HEK293 (cell line): ENCODE data around the gene VEGFC.

Experiments
- CTCF ChIA-PET: fragments of 350-600 bp; formaldehyde crosslinking; extraction: SDS; loops from one replicate; lab custom pipeline; 2021; ENCODE audit warnings: antibody characterized with exemption; lab: Yijun Ruan, JAX
- POLR2A ChIA-PET: fragments of 300-600 bp; formaldehyde crosslinking; extraction: SDS; loops from one replicate; lab custom pipeline; 2020; ENCODE audit warnings: antibody characterized with exemption, inconsistent platforms; lab: Yijun Ruan, JAX
- H3K27ac ChIP-seq: fragments of 200-500 bp; sonication (Bioruptor generic); 2 replicates; pipeline ENCODE4 v1.5.1; 2014; ENCODE audit warnings: low read depth, low read length, control low read depth, inconsistent platforms; ENCODE audit errors: extremely low read depth
- H3K36me3 ChIP-seq, 2 experiments: fragments of 200-500 bp in 1 of 2; sonication (Bioruptor generic) in 1 of 2; 1 replicate in 1 of 2; 2 replicates in 1 of 2; pipeline ENCODE4 v1.5.1; 2014 to 2017; ENCODE audit warnings: inconsistent platforms in 2 of 2, low read length in 2 of 2; ENCODE audit not compliant: control insufficient read depth in 2 of 2, insufficient read depth in 1 of 2
- H3K4me1 ChIP-seq: fragments of 200-500 bp; sonication (Bioruptor generic); 2 replicates; pipeline ENCODE4 v1.5.1; 2014; ENCODE audit warnings: mild to moderate bottlenecking, low read length, inconsistent platforms; ENCODE audit not compliant: control insufficient read depth, insufficient read depth
- H3K4me3 ChIP-seq: 2 replicates; pipeline ENCODE4 v1.5.1; 2011; ENCODE audit warnings: low read depth, mild to moderate bottlenecking, control low read depth, low read length, moderate library complexity
- H3K9me3 ChIP-seq: fragments of 200-500 bp; sonication (Bioruptor generic); 2 replicates; pipeline ENCODE4 v1.5.1; 2014; ENCODE audit warnings: low read depth, low read length, inconsistent platforms; ENCODE audit not compliant: control insufficient read depth, insufficient read depth
- BCL11A ChIP-seq: fragments of 450-650 bp; formaldehyde crosslinking; IDR thresholded peaks from 2 replicates; pipeline ENCODE4 v1.5.1; 2016; ENCODE audit warnings: low read depth, missing biosample characterization, missing genetic modification characterization
- GLI4 ChIP-seq: fragments of 450-650 bp; formaldehyde crosslinking; IDR thresholded peaks from 2 replicates; pipeline ENCODE4 v1.5.1; 2016; ENCODE audit warnings: missing biosample characterization, missing genetic modification characterization
- MYNN ChIP-seq: fragments of 450-650 bp; formaldehyde crosslinking; IDR thresholded peaks from 2 replicates; pipeline ENCODE4 v1.5.1; 2016; ENCODE audit warnings: missing biosample characterization, missing genetic modification characterization, borderline replicate concordance
- ZBTB8A ChIP-seq: fragments of 450-650 bp; formaldehyde crosslinking; IDR thresholded peaks from 2 replicates; pipeline ENCODE4 v1.5.1; 2016; ENCODE audit warnings: missing biosample characterization, missing genetic modification characterization
- ZIC2 ChIP-seq: fragments of 450-650 bp; formaldehyde crosslinking; IDR thresholded peaks from 2 replicates; pipeline ENCODE4 v1.5.1; 2016; ENCODE audit warnings: missing biosample characterization, missing genetic modification characterization
- ZNF221 ChIP-seq: fragments of 450-650 bp; formaldehyde crosslinking; IDR thresholded peaks from 2 replicates; pipeline ENCODE4 v1.5.1; 2017; ENCODE audit warnings: missing biosample characterization, missing genetic modification characterization, borderline replicate concordance
- ZNF274 ChIP-seq, 2 experiments: fragments of 200-500 bp in 1 of 2; fragments of 450-650 bp in 1 of 2; sonication (Bioruptor generic) in 1 of 2; formaldehyde crosslinking in 1 of 2; IDR thresholded peaks; 2 replicates each; pipeline versions ENCODE4 v1.5.1 to v1.6.1; 2014 to 2016; ENCODE audit warnings: borderline replicate concordance in 1 of 2, inconsistent platforms in 1 of 2, low read length in 1 of 2, missing biosample characterization in 1 of 2, missing genetic modification characterization in 1 of 2
- ZNF311 ChIP-seq: fragments of 450-650 bp; formaldehyde crosslinking; IDR thresholded peaks from 2 replicates; pipeline ENCODE4 v1.5.1; 2017; ENCODE audit warnings: missing biosample characterization, missing genetic modification characterization, borderline replicate concordance
- ZNF324 ChIP-seq: fragments of 450-650 bp; formaldehyde crosslinking; IDR thresholded peaks from 2 replicates; pipeline ENCODE4 v1.5.1; 2016; ENCODE audit warnings: missing biosample characterization, missing genetic modification characterization
- ZNF416 ChIP-seq: fragments of 450-650 bp; formaldehyde crosslinking; IDR thresholded peaks from 2 replicates; pipeline ENCODE4 v1.5.1; 2016; ENCODE audit warnings: missing biosample characterization, missing genetic modification characterization
- ZNF449 ChIP-seq: fragments of 450-650 bp; formaldehyde crosslinking; IDR thresholded peaks from 2 replicates; pipeline ENCODE4 v1.5.1; 2017; ENCODE audit warnings: missing biosample characterization, mild to moderate bottlenecking, missing genetic modification characterization, moderate library complexity
- ZNF488 ChIP-seq: fragments of 450-650 bp; formaldehyde crosslinking; IDR thresholded peaks from 2 replicates; pipeline ENCODE4 v1.5.1; 2016; ENCODE audit warnings: missing biosample characterization, missing genetic modification characterization
- ZNF529 ChIP-seq: fragments of 450-650 bp; formaldehyde crosslinking; IDR thresholded peaks from 2 replicates; pipeline ENCODE4 v1.5.1; 2017; ENCODE audit warnings: missing genetic modification characterization, missing biosample characterization; ENCODE audit not compliant: insufficient replicate concordance
- ZNF548 ChIP-seq: fragments of 450-650 bp; formaldehyde crosslinking; IDR thresholded peaks from 2 replicates; pipeline ENCODE4 v1.5.1; 2016; ENCODE audit warnings: missing biosample characterization, missing genetic modification characterization
- ZNF561 ChIP-seq: fragments of 450-650 bp; IDR thresholded peaks from 2 replicates; pipeline ENCODE4 v1.5.1; 2018; ENCODE audit warnings: missing biosample characterization, missing genetic modification characterization, borderline replicate concordance
- ZNF580 ChIP-seq: fragments of 450-650 bp; formaldehyde crosslinking; IDR thresholded peaks from 2 replicates; pipeline ENCODE4 v1.5.1; 2016; ENCODE audit warnings: missing biosample characterization, missing genetic modification characterization
- ZNF629 ChIP-seq: fragments of 450-650 bp; formaldehyde crosslinking; IDR thresholded peaks from 2 replicates; pipeline ENCODE4 v1.5.1; 2017; ENCODE audit warnings: missing biosample characterization, missing genetic modification characterization
- ZSCAN4 ChIP-seq: fragments of 450-650 bp; formaldehyde crosslinking; IDR thresholded peaks from 2 replicates; pipeline ENCODE4 v1.5.1; 2017; ENCODE audit warnings: missing biosample characterization, missing genetic modification characterization
- ZSCAN5A ChIP-seq: fragments of 450-650 bp; formaldehyde crosslinking; IDR thresholded peaks from 2 replicates; pipeline ENCODE4 v1.5.1; 2016; ENCODE audit warnings: missing biosample characterization, missing genetic modification characterization
- ZXDB ChIP-seq: fragments of 450-650 bp; formaldehyde crosslinking; IDR thresholded peaks from 2 replicates; pipeline ENCODE4 v1.5.1; 2016; ENCODE audit warnings: missing biosample characterization, missing genetic modification characterization
- TF ChIP-seq, protein P1 (sequence below): fragments of 450-650 bp; formaldehyde crosslinking; IDR thresholded peaks from 2 replicates; pipeline ENCODE4 v1.5.1; 2016; ENCODE audit warnings: missing biosample characterization, missing genetic modification characterization
- TF ChIP-seq, protein P2 (sequence below): fragments of 450-650 bp; formaldehyde crosslinking; optimal IDR thresholded peaks from 2 replicates; pipeline ENCODE3; 2016; ENCODE audit warnings: missing biosample characterization, mild to moderate bottlenecking, missing genetic modification characterization

VEGFC gene

GRCh38 chr4:176818531-176818930, 25.8 kb upstream of the VEGFC start:
- no peak overlapping the region for H3K4me3 ChIP-seq
- H3K4me1 ChIP-seq = no peaks in the 10 kb centered on the region
- TF ChIP-seq BCL11A (tag by site-specific recombination) = no peak
- no peak for TF ChIP-seq ZNF311 (tag by site-specific recombination)
- no peak for TF ChIP-seq ZNF324
- no peak for TF ChIP-seq ZNF416 (tag by site-specific recombination)
- no peak for TF ChIP-seq ZNF580 (tag by site-specific recombination)
- no peak for TF ChIP-seq ZNF274 (IDR thresholded peaks at IDR 0.05; ENCODE audit: low read length)
- TF ChIP-seq ZNF274 (tag by site-specific recombination; IDR thresholded peaks at IDR 0.05; ENCODE audit: borderline replicate concordance) = no peak
- TF ChIP-seq ZSCAN5A = no peak
- TF ChIP-seq ZNF561 = no peak
- no peak for TF ChIP-seq ZNF629
- no peak for TF ChIP-seq ZNF449 (tag by site-specific recombination)
- TF ChIP-seq MYNN = no peak
- no peak for TF ChIP-seq ZNF221 (tag by site-specific recombination)
- POLR2A ChIA-PET = no interaction called here
- CTCF ChIA-PET = interaction anchor here (1.4 kb wide), 1 partner anchor 229 kb away, joined by 3 read pairs; no protein-coding TSS in a partner anchor
- no peaks in the 10 kb centered on the region for H3K36me3 ChIP-seq
- H3K27ac ChIP-seq = no peak overlapping the region
- no peaks in the 10 kb centered on the region for H3K9me3 ChIP-seq

- TF ChIP-seq ZSCAN4 (tag by site-specific recombination) = no peak
- TF ChIP-seq GLI4 = no peak
- TF ChIP-seq ZBTB8A (tag by site-specific recombination) = no peak
- TF ChIP-seq ZIC2 (tag by site-specific recombination) = no peak
- CTCF ChIA-PET = no interaction called here
These were observed 24.5 kb upstream of the VEGFC start for GRCh38 chr4:176817204-176817603.

DNA sequence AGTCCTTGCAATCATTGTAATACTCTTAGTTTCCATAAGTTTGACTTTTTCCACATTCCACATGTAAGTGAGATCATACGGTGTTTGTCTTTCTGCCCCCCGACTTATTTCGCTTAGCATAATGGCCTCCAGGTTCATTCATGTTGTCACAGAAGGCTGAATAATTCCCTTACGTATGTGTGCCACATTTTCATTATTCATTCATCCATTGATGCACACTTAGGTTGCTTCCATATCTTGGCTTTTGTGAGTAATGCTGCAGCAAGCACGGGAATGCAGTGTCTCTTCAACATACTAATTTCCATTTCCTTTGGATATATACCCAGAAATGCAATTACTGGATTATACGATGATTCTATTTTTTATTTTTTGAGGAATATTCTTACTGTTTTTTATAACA, 22.0 kb upstream of the VEGFC start:
- H3K4me3 ChIP-seq = no peak overlapping the region
- H3K36me3 ChIP-seq = no peaks in the 10 kb centered on the region
- ChIA-PET POLR2A (no interaction called here), CTCF (no interaction called here)
- no peaks in the 10 kb centered on the region for H3K9me3 ChIP-seq
- H3K27ac ChIP-seq = no peak overlapping the region
- H3K4me1 ChIP-seq = no peaks in the 10 kb centered on the region
- no peak for TF ChIP-seq ZNF548 (tag by site-specific recombination)
- TF ChIP-seq ZIC2 (tag by site-specific recombination) = no peak
- no peak for TF ChIP-seq ZNF529 (tag by site-specific recombination)
- TF ChIP-seq ZNF561 = no peak
- TF ChIP-seq, protein P1, sequence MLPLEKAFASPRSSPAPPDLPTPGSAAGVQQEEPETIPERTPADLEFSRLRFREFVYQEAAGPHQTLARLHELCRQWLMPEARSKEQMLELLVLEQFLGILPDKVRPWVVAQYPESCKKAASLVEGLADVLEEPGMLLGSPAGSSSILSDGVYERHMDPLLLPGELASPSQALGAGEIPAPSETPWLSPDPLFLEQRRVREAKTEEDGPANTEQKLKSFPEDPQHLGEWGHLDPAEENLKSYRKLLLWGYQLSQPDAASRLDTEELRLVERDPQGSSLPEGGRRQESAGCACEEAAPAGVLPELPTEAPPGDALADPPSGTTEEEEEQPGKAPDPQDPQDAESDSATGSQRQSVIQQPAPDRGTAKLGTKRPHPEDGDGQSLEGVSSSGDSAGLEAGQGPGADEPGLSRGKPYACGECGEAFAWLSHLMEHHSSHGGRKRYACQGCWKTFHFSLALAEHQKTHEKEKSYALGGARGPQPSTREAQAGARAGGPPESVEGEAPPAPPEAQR = no peak
- TF ChIP-seq, protein P2, sequence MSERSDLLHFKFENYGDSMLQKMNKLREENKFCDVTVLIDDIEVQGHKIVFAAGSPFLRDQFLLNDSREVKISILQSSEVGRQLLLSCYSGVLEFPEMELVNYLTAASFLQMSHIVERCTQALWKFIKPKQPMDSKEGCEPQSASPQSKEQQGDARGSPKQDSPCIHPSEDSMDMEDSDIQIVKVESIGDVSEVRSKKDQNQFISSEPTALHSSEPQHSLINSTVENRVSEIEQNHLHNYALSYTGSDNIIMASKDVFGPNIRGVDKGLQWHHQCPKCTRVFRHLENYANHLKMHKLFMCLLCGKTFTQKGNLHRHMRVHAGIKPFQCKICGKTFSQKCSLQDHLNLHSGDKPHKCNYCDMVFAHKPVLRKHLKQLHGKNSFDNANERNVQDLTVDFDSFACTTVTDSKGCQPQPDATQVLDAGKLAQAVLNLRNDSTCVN (tag by site-specific recombination) = no peak
- TF ChIP-seq ZNF488 = no peak
- no peak for TF ChIP-seq ZXDB (tag by site-specific recombination)

More at GRCh38 chr4:176817204-176817603, 24.5 kb upstream of the VEGFC start:
- no peak overlapping the region for H3K27ac ChIP-seq
- no peaks in the 10 kb centered on the region for H3K36me3 ChIP-seq
- no peak overlapping the region for H3K4me3 ChIP-seq
- H3K4me1 ChIP-seq = no peaks in the 10 kb centered on the region
- POLR2A ChIA-PET = no interaction called here
- H3K9me3 ChIP-seq = no peaks in the 10 kb centered on the region
